CD14-positive monocyte (primary cell): Measurements from ENCODE around the gene APBA2. TPM values are rescaled to one million over a fixed set of nuclear protein-coding genes. Genes with fewer than 3 reads are reported as not detected.

Experiments used
- DNase-seq, 3 donors: peaks; one replicate each; pipeline ENCODE4 v3.0.0-alpha.2; 2011 to 2022
- H2AFZ ChIP-seq: 2 replicates; pipeline ENCODE4 v1.6.0; 2012; ENCODE audit warnings: mild to moderate bottlenecking, low read depth, low read length, inconsistent platforms; ENCODE audit not compliant: insufficient read depth, poor library complexity, severe bottlenecking
- H3K27ac ChIP-seq, 2 donors: 1 replicate in 1 of 2; 2 replicates in 1 of 2; pipeline ENCODE4 v1.5.1; 2012 to 2013; ENCODE audit warnings: low read length in 2 of 2, control low read depth in 1 of 2, inconsistent platforms in 1 of 2, low read depth in 1 of 2, mild to moderate bottlenecking in 1 of 2
- H3K27me3 ChIP-seq, 2 donors: one replicate each; pipeline versions ENCODE4 v1.6.0 to v1.6.1; 2011 to 2013; ENCODE audit warnings: low read length in 2 of 2; ENCODE audit not compliant: control insufficient read depth in 2 of 2, insufficient read depth in 2 of 2
- H3K36me3 ChIP-seq, 2 donors: replicated peaks in 1 of 2; 1 replicate in 1 of 2; 2 replicates in 1 of 2; pipeline versions ENCODE4 v1.5.1 to v1.6.1; 2012 to 2013; ENCODE audit warnings: low read length in 2 of 2, control low read depth in 1 of 2, inconsistent platforms in 1 of 2, mild to moderate bottlenecking in 1 of 2; ENCODE audit not compliant: insufficient read depth in 2 of 2, control insufficient read depth in 1 of 2
- H3K4me1 ChIP-seq, 2 donors: 1 replicate in 1 of 2; 2 replicates in 1 of 2; pipeline versions ENCODE4 v1.5.1 to v1.6.1; 2012 to 2013; ENCODE audit warnings: low read length in 2 of 2, control low read depth in 1 of 2, inconsistent platforms in 1 of 2, mild to moderate bottlenecking in 1 of 2, moderate library complexity in 1 of 2; ENCODE audit not compliant: insufficient read depth in 2 of 2, control insufficient read depth in 1 of 2
- H3K4me2 ChIP-seq: replicated peaks from 2 replicates; pipeline ENCODE3; 2012; ENCODE audit warnings: low read length, moderate library complexity, mild to moderate bottlenecking; ENCODE audit not compliant: poor library complexity, severe bottlenecking; ENCODE audit errors: extremely low read depth
- H3K4me3 ChIP-seq, 3 experiments: fragments of 200-600 bp in 1 of 3; sonication (generic) in 1 of 3; replicated peaks in 1 of 3; 1 replicate in 2 of 3; 2 replicates in 1 of 3; pipeline ENCODE4 v1.5.1; 2011 to 2013; ENCODE audit warnings: low read length in 3 of 3, mild to moderate bottlenecking in 3 of 3, control low read depth in 2 of 3, low read depth in 2 of 3, inconsistent platforms in 1 of 3, moderate library complexity in 1 of 3
- H3K79me2 ChIP-seq: 2 replicates; pipeline ENCODE4 v1.6.0; 2012; ENCODE audit warnings: mild to moderate bottlenecking, control low read depth, inconsistent platforms, low read length, moderate library complexity; ENCODE audit not compliant: insufficient read depth
- H3K9ac ChIP-seq: 2 replicates; pipeline ENCODE4 v1.6.0; 2017; ENCODE audit warnings: low read length, mild to moderate bottlenecking; ENCODE audit not compliant: insufficient read depth, poor library complexity, severe bottlenecking
- H3K9me3 ChIP-seq, 2 donors: replicated peaks in 1 of 2; 1 replicate in 1 of 2; 2 replicates in 1 of 2; pipeline versions ENCODE4 v1.5.1 to v1.6.1; 2012 to 2013; ENCODE audit warnings: low read length in 2 of 2, control low read depth in 1 of 2; ENCODE audit not compliant: control insufficient read depth in 1 of 2, insufficient read depth in 1 of 2
- H4K20me1 ChIP-seq: 2 replicates; pipeline ENCODE4 v1.6.0; 2012; ENCODE audit warnings: mild to moderate bottlenecking, low read length, control low read depth, moderate library complexity; ENCODE audit not compliant: insufficient read depth
- H3K27ac Mint-ChIP-seq, 7 donors: one replicate each; pipeline ENCODE4 v1.8.0; 2020; ENCODE audit warnings: mild to moderate bottlenecking in 7 of 7, mixed read lengths in 7 of 7, moderate library complexity in 6 of 7, inconsistent platforms in 2 of 7
- H3K27me3 Mint-ChIP-seq, 3 donors: one replicate each; pipeline ENCODE4 v1.8.0; 2021 to 2022; ENCODE audit warnings: low read depth in 3 of 3, mild to moderate bottlenecking in 3 of 3, mixed read lengths in 3 of 3, moderate library complexity in 3 of 3, inconsistent platforms in 1 of 3
- H3K36me3 Mint-ChIP-seq, 2 donors: one replicate each; pipeline ENCODE4 v1.8.0; 2020; ENCODE audit warnings: mixed read lengths in 2 of 2, inconsistent platforms in 1 of 2, mild to moderate bottlenecking in 1 of 2
- H3K4me1 Mint-ChIP-seq: one replicate; pipeline ENCODE4 v1.8.0; 2020; ENCODE audit warnings: mild to moderate bottlenecking, mixed read lengths
- H3K4me3 Mint-ChIP-seq, 2 donors: one replicate each; pipeline ENCODE4 v1.8.0; 2020; ENCODE audit warnings: mild to moderate bottlenecking in 2 of 2, mixed read lengths in 2 of 2, moderate library complexity in 1 of 2
- H3K9me3 Mint-ChIP-seq, 7 donors: one replicate each; pipeline ENCODE4 v1.8.0; 2020 to 2022; ENCODE audit warnings: mixed read lengths in 7 of 7, mild to moderate bottlenecking in 6 of 7, moderate library complexity in 6 of 7, inconsistent platforms in 2 of 7
- WGBS: methylation state at CpG from one replicate; pipeline ENCODE4 v1.1.5; 2013; ENCODE audit warnings: missing lambda C conversion rate; ENCODE audit not compliant: insufficient coverage; 5-methylcytosine and 5-hydroxymethylcytosine counted together
- intact Hi-C, 2 donors: fragments of 100-400 bp; cut with micrococcal nuclease; formaldehyde crosslinking; loops; one replicate each; pipeline versions ENCODE4 v1.15.0 to v1.15.1; 2023
- polyA plus RNA-seq, 3 donors: library from polyadenylated mRNA; depleted of rRNA in 1 of 3; unstranded in 2 of 3; stranded (reverse) in 1 of 3; fragments of 300-500 nt in 2 of 3; fragments of >200 nt in 1 of 3; fragmentation: Illumina TruSeq in 2 of 3; gene quantifications; 1 replicate in 2 of 3; 2 replicates in 1 of 3; pipeline ENCODE4 v1.2.3, GENCODE V29; 2012 to 2021
- TF ChIP-seq, protein P1 (sequence below): fragments of 200-600 bp; IDR thresholded peaks from one replicate; pipeline ENCODE4 v1.8.0; 2022; ENCODE audit warnings: antibody characterized with exemption, mild to moderate bottlenecking

The APBA2 gene
- polyA plus RNA-seq, 3 donors = 0.30 TPM; not detected in 2

DNA sequence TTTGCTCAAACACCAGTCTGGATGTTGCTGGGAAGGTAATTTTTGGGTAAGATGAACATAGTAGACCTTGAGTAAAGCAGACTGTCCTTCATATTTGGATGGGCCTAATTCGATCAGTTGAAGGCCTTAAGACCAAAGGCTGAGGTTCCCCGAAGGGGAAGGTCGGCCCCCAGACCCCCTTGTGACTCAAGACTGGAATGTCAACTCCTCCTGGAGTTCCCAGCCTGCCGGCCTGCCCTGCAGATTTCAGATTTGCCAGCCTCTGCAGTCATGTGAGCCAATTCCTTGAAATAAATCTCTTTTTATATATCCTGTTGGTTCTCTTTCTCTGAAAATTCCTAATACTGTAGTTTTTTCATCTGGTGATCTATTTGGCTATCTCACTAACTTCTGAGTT lies 146.5 kb downstream of the APBA2 start:
- Histone ChIP-seq H4K20me1 (no peaks in the 10 kb centered on the region), H3K27ac (no peak overlapping the region), H3K4me2 (no peak overlapping the region), H3K9ac (no peak overlapping the region), H3K27me3 (no peaks in the 10 kb centered on the region), H3K9me3 (peaks cover 6 to 15% of the 10 kb centered on the region in 2 donors), H2AFZ (no peak overlapping the region), H3K4me3 (no peak overlapping the region), H3K4me1 (no peaks in the 10 kb centered on the region), H3K79me2 (no peaks in the 10 kb centered on the region), H3K36me3 (no peaks in the 10 kb centered on the region)
- Mint-ChIP-seq H3K27ac (no peak overlapping the region), H3K9me3 (peaks cover 10 to 29% (median 15%) of the 10 kb centered on the region in 7 donors), H3K27me3 (peaks cover 0 to 3% (median 2%) of the 10 kb centered on the region in 3 donors), H3K36me3 (no peaks in the 10 kb centered on the region), H3K4me3 (no peak overlapping the region), H3K4me1 (no peaks in the 10 kb centered on the region)
- 96% methylated on average over 4 of the region's 4 CpGs for WGBS
- intact Hi-C loops = no loop called here
- TF ChIP-seq, protein P1, sequence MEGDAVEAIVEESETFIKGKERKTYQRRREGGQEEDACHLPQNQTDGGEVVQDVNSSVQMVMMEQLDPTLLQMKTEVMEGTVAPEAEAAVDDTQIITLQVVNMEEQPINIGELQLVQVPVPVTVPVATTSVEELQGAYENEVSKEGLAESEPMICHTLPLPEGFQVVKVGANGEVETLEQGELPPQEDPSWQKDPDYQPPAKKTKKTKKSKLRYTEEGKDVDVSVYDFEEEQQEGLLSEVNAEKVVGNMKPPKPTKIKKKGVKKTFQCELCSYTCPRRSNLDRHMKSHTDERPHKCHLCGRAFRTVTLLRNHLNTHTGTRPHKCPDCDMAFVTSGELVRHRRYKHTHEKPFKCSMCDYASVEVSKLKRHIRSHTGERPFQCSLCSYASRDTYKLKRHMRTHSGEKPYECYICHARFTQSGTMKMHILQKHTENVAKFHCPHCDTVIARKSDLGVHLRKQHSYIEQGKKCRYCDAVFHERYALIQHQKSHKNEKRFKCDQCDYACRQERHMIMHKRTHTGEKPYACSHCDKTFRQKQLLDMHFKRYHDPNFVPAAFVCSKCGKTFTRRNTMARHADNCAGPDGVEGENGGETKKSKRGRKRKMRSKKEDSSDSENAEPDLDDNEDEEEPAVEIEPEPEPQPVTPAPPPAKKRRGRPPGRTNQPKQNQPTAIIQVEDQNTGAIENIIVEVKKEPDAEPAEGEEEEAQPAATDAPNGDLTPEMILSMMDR = no peak
- DNase-seq = no peak

DNA sequence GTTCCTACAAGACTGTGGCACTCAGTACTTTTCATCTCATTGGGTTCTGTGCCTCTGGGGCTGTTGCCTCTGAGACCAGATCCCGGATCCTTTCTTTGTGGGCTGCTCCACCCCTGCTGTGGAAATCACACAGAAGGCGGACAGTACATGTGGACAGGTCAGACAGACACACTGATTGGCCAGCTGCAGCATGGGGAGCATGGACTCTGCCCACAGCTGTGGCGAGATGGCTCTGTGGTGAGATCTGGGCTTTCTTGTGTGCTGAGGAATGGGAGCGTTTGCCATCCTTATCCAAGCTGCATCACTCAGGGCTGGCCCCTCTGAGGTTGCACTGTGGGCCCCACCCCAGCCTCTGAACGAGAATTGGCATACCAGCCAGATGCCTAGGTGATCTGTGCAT lies 147.0 kb downstream of the APBA2 start:
- WGBS = 83% methylated on average over 5 of the region's 5 CpGs
- Mint-ChIP-seq H3K36me3 (no peaks in the 10 kb centered on the region), H3K9me3 (peaks cover 10 to 29% (median 15%) of the 10 kb centered on the region in 7 donors), H3K4me3 (no peak overlapping the region), H3K27ac (no peak overlapping the region), H3K27me3 (peaks cover 0 to 4% (median 3%) of the 10 kb centered on the region in 3 donors), H3K4me1 (no peaks in the 10 kb centered on the region)
- H3K4me1 ChIP-seq = no peaks in the 10 kb centered on the region
- no peak for DNase-seq
- H3K36me3 ChIP-seq = no peaks in the 10 kb centered on the region
- H3K27me3 ChIP-seq = no peaks in the 10 kb centered on the region
- no peaks in the 10 kb centered on the region for H4K20me1 ChIP-seq
- intact Hi-C loops = no loop called here
- no peak overlapping the region for H3K4me3 ChIP-seq
- H3K9ac ChIP-seq = no peak overlapping the region
- no peak overlapping the region for H3K4me2 ChIP-seq
- H3K79me2 ChIP-seq = no peaks in the 10 kb centered on the region
- no peak overlapping the region for H2AFZ ChIP-seq
- H3K9me3 ChIP-seq = peaks cover 6 to 15% of the 10 kb centered on the region in 2 donors
- TF ChIP-seq, protein P1 = no peak
- no peak overlapping the region for H3K27ac ChIP-seq
